Bronchial epithelial cell (primary cell): Measurements from ENCODE around the gene PIP5K1B. TPM values are rescaled to one million over a fixed set of nuclear protein-coding genes. Genes with fewer than 3 reads are reported as not detected.
A peak's percentile ranks its signal among the peaks of the same experiment; 100 is the strongest.

Source experiments
- DNase-seq: peaks from one replicate; pipeline ENCODE4 v3.0.0-alpha.2; 2010; ENCODE audit warnings: low read depth
- FAIRE-seq: peaks from 2 replicates; lab custom pipeline; 2011; peaks lifted over from hg19 to GRCh38; lab: Jason Lieb, UNC
- H3K27me3 ChIP-seq: 2 replicates; pipeline ENCODE4 v1.5.1; 2011; ENCODE audit warnings: low read length; ENCODE audit not compliant: control insufficient read depth, insufficient read depth
- H3K36me3 ChIP-seq: 2 replicates; pipeline ENCODE4 v1.5.1; 2011; ENCODE audit warnings: low read length; ENCODE audit not compliant: control insufficient read depth, insufficient read depth
- H3K4me3 ChIP-seq: 2 replicates; pipeline ENCODE4 v1.5.1; 2011; ENCODE audit warnings: mild to moderate bottlenecking, low read depth, low read length, control low read depth
- total RNA-seq: library from RNA; depleted of rRNA; stranded (reverse); fragments of >200 nt; gene quantifications from 2 replicates; pipeline ENCODE4 v1.2.1, GENCODE V29; 2014
- TF ChIP-seq, protein P1 (sequence below): IDR thresholded peaks from 2 replicates; pipeline ENCODE4 v1.5.1; 2011; ENCODE audit warnings: mild to moderate bottlenecking, moderate library complexity, low read length, control low read depth, inconsistent platforms; ENCODE audit not compliant: insufficient read depth, severe bottlenecking

The PIP5K1B gene
- total RNA-seq, 1 donor from 2014 or later: 2.9 TPM

DNA sequence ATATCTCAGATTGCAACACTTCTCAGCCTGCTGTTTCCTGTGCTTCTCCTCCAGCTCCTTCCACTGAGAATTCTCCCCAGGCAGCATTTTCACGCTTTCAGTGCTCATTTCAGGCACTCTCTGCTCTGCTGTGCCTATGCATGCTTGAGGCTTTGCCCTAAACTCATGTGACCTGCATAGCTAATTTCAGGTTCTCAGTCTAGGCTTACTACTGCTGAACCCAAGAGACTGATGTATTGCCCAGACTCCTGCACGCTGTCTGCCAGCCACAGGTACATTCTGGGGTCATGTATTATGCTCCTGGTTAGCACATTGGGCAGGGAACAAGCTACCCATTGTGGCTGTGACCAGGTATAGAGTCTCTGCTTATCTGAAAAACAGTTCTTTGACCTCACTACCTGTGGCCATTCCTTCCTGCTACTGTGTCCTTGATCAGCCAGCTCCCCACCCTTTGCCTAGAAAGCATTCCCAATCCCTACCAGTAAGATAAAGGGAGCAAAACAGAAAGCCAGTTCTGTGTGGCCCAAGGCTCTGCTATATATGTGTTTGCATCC lies 34.7 kb downstream of the PIP5K1B start:
- TF ChIP-seq, protein P1, sequence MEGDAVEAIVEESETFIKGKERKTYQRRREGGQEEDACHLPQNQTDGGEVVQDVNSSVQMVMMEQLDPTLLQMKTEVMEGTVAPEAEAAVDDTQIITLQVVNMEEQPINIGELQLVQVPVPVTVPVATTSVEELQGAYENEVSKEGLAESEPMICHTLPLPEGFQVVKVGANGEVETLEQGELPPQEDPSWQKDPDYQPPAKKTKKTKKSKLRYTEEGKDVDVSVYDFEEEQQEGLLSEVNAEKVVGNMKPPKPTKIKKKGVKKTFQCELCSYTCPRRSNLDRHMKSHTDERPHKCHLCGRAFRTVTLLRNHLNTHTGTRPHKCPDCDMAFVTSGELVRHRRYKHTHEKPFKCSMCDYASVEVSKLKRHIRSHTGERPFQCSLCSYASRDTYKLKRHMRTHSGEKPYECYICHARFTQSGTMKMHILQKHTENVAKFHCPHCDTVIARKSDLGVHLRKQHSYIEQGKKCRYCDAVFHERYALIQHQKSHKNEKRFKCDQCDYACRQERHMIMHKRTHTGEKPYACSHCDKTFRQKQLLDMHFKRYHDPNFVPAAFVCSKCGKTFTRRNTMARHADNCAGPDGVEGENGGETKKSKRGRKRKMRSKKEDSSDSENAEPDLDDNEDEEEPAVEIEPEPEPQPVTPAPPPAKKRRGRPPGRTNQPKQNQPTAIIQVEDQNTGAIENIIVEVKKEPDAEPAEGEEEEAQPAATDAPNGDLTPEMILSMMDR: no peak
- H3K27me3 ChIP-seq: no peaks in the 10 kb centered on the region
- H3K36me3 ChIP-seq: no peaks in the 10 kb centered on the region
- no peak overlapping the region for H3K4me3 ChIP-seq
- FAIRE-seq: peak; percentile 92
- no peak for DNase-seq

DNA sequence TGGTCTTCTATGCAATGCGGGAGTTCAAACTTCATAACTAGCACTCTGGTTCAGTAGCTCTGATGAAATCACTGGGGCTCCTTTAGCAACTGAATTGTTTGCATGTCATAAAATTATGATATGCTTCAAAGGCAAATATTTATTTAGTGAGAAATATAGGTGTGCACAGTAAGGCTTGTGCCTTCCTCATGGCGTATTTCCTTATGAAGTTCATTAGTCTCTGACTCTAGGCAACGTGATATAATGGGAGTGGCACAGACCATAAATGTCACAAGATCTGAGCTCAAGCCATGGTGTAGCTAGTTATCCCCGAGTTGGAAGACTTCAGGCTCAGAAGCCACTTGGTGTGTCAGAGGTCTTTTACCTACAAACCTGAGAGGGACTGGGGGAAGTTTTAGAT lies 35.5 kb downstream of the PIP5K1B start:
- TF ChIP-seq, protein P1: no peak
- no peaks in the 10 kb centered on the region for H3K27me3 ChIP-seq
- FAIRE-seq: no peak
- no peaks in the 10 kb centered on the region for H3K36me3 ChIP-seq
- H3K4me3 ChIP-seq: no peak overlapping the region
- peak; percentile 79 for DNase-seq

DNA sequence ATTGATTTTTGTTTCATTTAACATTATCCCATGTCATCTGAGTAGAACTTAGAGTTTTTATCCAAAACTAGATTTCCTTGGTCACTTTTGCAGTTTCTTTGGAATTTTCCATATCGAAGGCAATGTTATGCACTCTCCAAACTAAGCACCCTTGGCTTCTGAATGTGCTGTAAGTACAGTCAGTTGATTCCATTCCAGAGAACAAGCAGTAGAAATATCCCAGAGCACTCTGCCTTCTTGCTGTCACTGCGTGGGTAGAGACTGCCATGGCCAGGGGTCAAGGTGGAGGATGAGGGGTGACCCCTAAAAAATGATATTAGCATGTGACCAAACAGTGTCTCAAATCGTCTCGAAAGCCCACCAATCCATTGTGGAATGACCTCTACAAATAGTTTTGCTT lies 36.2 kb downstream of the PIP5K1B start:
- TF ChIP-seq, protein P1: no peak
- Histone ChIP-seq H3K36me3 (no peaks in the 10 kb centered on the region), H3K4me3 (no peak overlapping the region), H3K27me3 (no peaks in the 10 kb centered on the region)
- DNase-seq (no peak), FAIRE-seq (no peak)

DNA sequence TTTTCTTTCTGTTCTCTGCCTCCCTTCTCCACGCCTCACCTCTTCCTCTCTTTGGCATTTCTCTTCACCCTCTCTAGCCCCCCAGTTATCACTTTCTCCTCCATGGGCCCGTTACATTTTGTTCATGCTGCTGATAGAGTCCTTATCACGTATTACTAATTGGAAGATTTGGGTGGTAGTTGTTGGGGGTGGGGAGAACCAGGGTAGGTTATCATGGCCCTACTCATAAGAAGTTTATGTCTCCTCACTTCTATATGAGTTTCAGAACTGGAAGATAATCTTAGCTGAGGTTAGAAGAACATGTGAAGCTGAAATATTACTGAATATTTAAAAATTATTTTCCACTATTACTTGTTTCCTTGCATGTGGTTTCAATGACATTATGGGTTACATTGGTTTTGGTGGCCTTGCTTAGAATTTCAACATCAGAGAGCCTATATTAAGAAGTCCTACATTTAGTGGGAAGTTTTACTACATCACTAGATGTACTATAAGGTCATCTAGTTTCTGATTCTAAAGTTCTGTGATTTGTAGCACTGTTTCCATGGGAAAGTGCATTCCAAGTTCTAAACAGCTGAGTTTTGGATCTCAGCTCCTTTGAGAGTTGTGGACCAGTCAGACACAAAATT lies 36.8 kb downstream of the PIP5K1B start:
- no peak for FAIRE-seq

DNA sequence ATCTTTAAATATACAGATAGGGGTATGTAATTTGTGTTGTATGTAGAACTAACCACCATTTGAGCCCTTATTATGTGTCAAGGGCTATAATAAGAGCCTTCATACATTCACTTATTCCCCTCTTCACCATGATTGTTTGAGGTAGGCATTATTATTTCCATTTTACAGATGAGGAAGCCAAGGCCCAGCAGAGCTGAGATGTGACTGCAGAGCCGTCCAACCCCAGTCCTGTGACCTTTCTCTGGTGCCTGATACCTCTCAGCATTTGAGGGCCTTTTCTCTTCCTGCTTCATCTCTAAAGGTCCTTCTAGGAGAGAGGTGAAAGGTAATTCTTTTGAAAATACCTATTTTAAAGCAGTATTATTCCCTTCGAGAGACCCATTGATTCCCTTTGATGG lies 37.3 kb downstream of the PIP5K1B start:
- FAIRE-seq (no peak), DNase-seq (no peak)
- no peak overlapping the region for H3K4me3 ChIP-seq
- H3K36me3 ChIP-seq: no peaks in the 10 kb centered on the region
- H3K27me3 ChIP-seq: no peaks in the 10 kb centered on the region
- TF ChIP-seq, protein P1: no peak

More for the DNA sequence above, 36.8 kb downstream of the PIP5K1B start:
- H3K36me3 ChIP-seq: no peaks in the 10 kb centered on the region
- H3K27me3 ChIP-seq: no peaks in the 10 kb centered on the region
- DNase-seq: no peak
- TF ChIP-seq, protein P1: no peak
- H3K4me3 ChIP-seq: no peak overlapping the region
